Measurements from ENCODE around the gene PHPT1. TPM values are rescaled to one million over a fixed set of nuclear protein-coding genes. Genes with fewer than 3 reads are reported as not detected.
"Not testable (repeated sequence)": the region's sequence is repeated elsewhere in the genome, so short reads cannot be mapped to it uniquely, and the experiment has no call there.

The PHPT1 gene
- total RNA-seq, 4 donors from 2014 or later, result 98.8 to 204 (median 152) TPM

DNA sequence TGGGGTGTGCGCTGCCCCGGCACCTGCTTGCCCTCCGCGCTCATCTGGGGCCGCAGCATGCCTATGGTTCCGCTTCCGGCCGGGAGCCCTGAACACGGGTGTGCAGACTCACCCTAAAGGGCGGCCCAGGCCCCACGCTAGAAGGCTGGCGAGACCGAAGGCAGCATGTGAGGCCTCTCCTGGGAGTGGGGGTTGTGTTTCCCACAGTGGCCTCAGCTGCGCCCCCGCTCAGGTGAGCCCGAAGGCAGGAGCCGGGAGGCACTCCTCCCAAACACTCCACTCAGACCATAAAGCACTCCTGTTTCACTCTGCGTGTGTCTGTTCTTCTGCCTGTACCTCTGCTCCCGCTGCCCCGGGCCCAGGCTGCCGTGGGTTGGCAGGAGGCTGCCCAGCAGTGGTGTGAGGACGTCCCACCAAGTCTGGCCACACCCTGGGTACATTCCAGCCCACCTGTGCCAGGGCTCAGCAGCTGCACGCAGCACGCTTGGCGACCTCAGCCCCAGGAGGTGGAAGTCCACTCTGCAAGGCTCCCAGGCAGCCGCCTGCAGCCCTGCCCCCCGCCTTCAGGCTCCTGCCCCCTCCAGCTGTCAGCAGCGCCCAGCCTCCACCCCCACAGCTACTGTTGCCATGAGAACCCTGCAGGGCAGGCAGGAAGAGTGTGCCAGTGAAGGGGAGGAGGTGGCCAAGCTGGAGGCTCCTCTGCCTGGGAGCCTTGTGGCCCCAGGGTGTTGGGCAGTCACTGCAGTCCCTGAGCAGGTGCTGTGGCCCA is 8.1 kb upstream of the PHPT1 start:
- peaks cover 0 to 20% of the 10 kb centered on the region in 2 donors for H3K36me3 ChIP-seq
- in situ Hi-C loops (cut with MboI; ENCODE audit: low sequenced_read_pairs in 4 of 4) (no loop called here), intact Hi-C loops (cut with DNase I; ENCODE audit: low total_unique reads) (no loop called here)
- no peak overlapping the region for H3K4me3 ChIP-seq
- H3K9me3 ChIP-seq, result no peaks in the 10 kb centered on the region
- TF ChIP-seq, protein P1, sequence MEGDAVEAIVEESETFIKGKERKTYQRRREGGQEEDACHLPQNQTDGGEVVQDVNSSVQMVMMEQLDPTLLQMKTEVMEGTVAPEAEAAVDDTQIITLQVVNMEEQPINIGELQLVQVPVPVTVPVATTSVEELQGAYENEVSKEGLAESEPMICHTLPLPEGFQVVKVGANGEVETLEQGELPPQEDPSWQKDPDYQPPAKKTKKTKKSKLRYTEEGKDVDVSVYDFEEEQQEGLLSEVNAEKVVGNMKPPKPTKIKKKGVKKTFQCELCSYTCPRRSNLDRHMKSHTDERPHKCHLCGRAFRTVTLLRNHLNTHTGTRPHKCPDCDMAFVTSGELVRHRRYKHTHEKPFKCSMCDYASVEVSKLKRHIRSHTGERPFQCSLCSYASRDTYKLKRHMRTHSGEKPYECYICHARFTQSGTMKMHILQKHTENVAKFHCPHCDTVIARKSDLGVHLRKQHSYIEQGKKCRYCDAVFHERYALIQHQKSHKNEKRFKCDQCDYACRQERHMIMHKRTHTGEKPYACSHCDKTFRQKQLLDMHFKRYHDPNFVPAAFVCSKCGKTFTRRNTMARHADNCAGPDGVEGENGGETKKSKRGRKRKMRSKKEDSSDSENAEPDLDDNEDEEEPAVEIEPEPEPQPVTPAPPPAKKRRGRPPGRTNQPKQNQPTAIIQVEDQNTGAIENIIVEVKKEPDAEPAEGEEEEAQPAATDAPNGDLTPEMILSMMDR (IDR thresholded peaks at IDR 0.05 in 4 of 5, conservative IDR thresholded peaks at IDR 0.05 in 1 of 5), result no peak
- TF ChIP-seq POLR2A (IDR thresholded peaks at IDR 0.05), result no peak
- H3K4me1 ChIP-seq, result peaks cover 17 to 40% of the 10 kb centered on the region in 2 donors
- peak; percentile 15 to 54 for ATAC-seq
- peak overlapping the region; percentile 19 to 73 (median 46) for H3K27ac ChIP-seq
- H3K27me3 ChIP-seq, result peaks cover 5 to 14% (median 12%) of the 10 kb centered on the region in 3 donors
- peak; percentile 40 to 88 for DNase-seq

DNA sequence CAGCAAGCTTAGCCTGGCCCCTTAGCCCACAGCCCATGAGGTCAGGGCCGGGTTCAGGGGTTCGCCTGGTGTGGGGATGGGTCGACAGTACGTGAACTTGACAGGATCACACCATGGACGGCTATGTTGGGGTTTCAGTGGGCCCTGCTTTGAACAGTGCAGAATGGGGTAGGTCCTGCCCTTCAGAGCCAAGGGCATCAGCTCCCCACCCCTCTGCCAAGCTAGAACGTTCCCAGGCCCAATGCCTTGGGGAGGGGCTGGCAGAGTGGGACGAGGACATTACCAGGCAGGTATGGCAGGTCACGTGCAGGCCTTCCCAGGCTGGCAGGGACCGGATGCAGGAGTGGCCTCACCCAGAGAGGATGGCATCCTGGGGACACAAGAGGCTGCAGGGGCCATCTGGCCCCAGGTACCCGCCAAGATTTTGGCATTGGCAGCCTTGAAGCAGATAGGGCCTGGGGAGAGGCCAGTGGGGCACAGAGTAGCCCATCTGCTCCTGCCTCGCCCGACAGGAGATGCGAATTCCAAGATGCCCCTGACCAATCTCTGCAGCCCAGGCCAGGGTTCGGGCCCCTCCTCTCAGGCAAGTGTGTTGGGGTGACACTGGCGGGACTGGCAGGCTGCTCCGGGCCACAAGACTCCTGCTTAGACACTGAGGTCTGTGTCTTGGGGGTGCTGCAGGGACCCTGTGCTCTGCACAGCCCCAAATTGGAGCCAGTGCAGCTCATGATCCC is 7.4 kb upstream of the PHPT1 start:
- in situ Hi-C loops (cut with MboI; ENCODE audit: low sequenced_read_pairs in 4 of 4); ATAC-seq; H3K9me3 ChIP-seq; DNase-seq; intact Hi-C loops (cut with DNase I; ENCODE audit: low total_unique reads): not testable (repeated sequence)
- Histone ChIP-seq H3K36me3 (peaks cover 0 to 20% of the 10 kb centered on the region in 2 donors), H3K4me3 (peak overlapping the region in 3 of 4 donors; percentile 51 to 56 (median 55)), H3K27me3 (peaks cover 11 to 16% (median 14%) of the 10 kb centered on the region in 3 donors), H3K27ac (peak overlapping the region; percentile 19 to 73 (median 36)), H3K4me1 (peaks cover 17 to 40% of the 10 kb centered on the region in 2 donors)

DNA sequence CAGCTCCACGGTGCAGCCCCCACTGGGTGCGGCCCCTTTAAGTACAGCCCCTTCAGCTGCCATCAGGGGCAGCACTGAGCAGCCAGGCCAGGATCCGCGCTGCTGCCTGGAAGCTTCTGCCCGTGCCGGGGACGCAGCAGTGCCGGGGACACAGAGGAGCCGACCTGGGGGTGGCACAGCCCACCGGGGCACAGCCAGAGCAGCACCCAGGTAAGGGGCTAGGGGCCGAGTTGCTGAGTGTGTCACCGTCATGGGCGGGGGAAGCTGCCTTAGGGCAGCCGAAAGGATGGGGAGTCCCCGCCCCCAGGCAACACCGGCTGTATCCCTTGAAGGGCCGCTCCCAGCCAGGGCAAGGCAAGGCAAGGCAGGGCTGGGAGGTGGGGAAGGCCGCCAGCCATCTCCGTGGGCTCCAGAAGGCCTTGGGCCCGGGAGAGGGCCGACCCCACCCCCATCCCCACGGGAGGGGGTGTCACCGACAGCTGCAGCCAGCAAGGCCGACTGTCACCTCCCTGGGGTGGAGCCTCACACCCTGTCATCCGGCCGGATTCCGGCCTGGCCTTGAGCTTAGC is 6.7 kb upstream of the PHPT1 start, which contains the start of gene AJM1:
Gene AJM1 (plus strand): TSS at position 99 of the 569 bp plus-strand sequence. CDS start 1,937 bp downstream, outside the sequence.
- Histone ChIP-seq H3K4me1 (peaks cover 17 to 41% of the 10 kb centered on the region in 2 donors), H3K27ac (peak within 1 kb of the TSS; percentile 37 to 73 (median 50))
- intact Hi-C loops (cut with DNase I; ENCODE audit: low total_unique reads), result not testable (repeated sequence)

DNA sequence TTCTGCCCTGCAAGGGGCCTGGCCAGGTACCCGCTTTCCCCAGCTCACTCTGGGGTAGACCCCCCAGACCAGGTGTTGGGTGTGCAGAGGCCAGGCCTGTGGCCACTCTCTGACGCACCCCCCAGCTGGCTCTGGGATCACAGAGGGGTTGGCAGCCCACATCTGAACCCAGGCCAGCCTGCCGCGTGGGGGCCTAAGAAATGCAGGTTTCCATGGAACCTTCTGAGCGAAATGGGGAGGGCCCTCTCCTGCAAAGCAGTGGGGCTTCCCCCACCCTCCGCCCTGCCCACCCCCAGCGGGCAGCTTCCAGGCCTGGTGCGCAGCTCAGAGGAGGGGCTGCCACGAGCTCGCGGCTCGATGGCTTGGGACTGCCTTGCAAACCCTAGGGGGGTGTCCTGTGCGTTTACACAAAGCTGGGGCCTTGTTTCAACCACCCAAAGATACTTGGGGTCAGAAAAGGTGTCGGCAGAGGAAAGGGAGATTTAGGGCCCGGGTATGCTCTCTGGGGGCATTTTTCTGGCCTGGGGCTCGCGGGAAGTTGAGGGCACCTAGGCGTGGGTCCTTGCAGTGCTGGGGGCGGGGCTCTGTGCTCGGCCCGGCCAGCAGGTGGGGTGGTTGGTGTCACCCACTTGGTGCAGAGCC is 5.9 kb upstream of the PHPT1 start:
- H3K27me3 ChIP-seq, result peaks cover 11 to 21% (median 14%) of the 10 kb centered on the region in 3 donors
- peaks cover 17 to 43% of the 10 kb centered on the region in 2 donors for H3K4me1 ChIP-seq
- DNase-seq; ATAC-seq; intact Hi-C loops (cut with DNase I; ENCODE audit: low total_unique reads); H3K9me3 ChIP-seq; in situ Hi-C loops (cut with MboI; ENCODE audit: low sequenced_read_pairs in 4 of 4): not testable (repeated sequence)
- H3K36me3 ChIP-seq, result peaks cover 0 to 13% of the 10 kb centered on the region in 2 donors
- H3K4me3 ChIP-seq, result peak overlapping the region in 2 of 4 donors; percentile 24 to 55
- H3K27ac ChIP-seq, result peak overlapping the region in 1 of 4 donors; percentile 49

More for the DNA sequence above, 6.7 kb upstream of the PHPT1 start, which contains the start of gene AJM1:
- H3K4me3 ChIP-seq, result peak within 1 kb of the TSS; percentile 51 to 59 (median 56)
- DNase-seq (peak in 1 of 2 donors; percentile 71), ATAC-seq (peak; percentile 67 to 76)
- in situ Hi-C loops (cut with MboI; ENCODE audit: low sequenced_read_pairs in 4 of 4); H3K9me3 ChIP-seq: not testable (repeated sequence)
- TF ChIP-seq, protein P1 (IDR thresholded peaks at IDR 0.05 in 4 of 5, conservative IDR thresholded peaks at IDR 0.05 in 1 of 5), result peak; percentile 78 to 89 (median 88)
- peaks cover 11 to 21% (median 14%) of the 10 kb centered on the region in 3 donors for H3K27me3 ChIP-seq
- H3K36me3 ChIP-seq, result peaks cover 0 to 18% of the 10 kb centered on the region in 2 donors

Measured in gastrocnemius medialis (tissue), 4 donors.